Fibroblast of villous mesenchyme (primary cell): ENCODE data around the gene SLC8A1. TPM values are rescaled to one million over a fixed set of nuclear protein-coding genes. Genes with fewer than 3 reads are reported as not detected.

Source experiments
- DNase-seq: peaks from one replicate; pipeline ENCODE4 v3.0.0-alpha.2; 2010; ENCODE audit warnings: low read depth
- H3K4me3 ChIP-seq: 2 replicates; pipeline ENCODE4 v1.5.1; 2011; ENCODE audit warnings: low read depth, mild to moderate bottlenecking, low read length
- total RNA-seq: library from RNA; depleted of rRNA; stranded (reverse); fragments of >200 nt; gene quantifications from 2 replicates; pipeline ENCODE4 v1.2.3, GENCODE V29; 2012
- TF ChIP-seq, protein P1 (sequence below): IDR thresholded peaks from 2 replicates; pipeline ENCODE4 v1.5.1; 2012; ENCODE audit warnings: low read depth, mild to moderate bottlenecking, low read length; ENCODE audit not compliant: insufficient read depth

Gene SLC8A1
- total RNA-seq, 1 donor, result 98.9 TPM

DNA sequence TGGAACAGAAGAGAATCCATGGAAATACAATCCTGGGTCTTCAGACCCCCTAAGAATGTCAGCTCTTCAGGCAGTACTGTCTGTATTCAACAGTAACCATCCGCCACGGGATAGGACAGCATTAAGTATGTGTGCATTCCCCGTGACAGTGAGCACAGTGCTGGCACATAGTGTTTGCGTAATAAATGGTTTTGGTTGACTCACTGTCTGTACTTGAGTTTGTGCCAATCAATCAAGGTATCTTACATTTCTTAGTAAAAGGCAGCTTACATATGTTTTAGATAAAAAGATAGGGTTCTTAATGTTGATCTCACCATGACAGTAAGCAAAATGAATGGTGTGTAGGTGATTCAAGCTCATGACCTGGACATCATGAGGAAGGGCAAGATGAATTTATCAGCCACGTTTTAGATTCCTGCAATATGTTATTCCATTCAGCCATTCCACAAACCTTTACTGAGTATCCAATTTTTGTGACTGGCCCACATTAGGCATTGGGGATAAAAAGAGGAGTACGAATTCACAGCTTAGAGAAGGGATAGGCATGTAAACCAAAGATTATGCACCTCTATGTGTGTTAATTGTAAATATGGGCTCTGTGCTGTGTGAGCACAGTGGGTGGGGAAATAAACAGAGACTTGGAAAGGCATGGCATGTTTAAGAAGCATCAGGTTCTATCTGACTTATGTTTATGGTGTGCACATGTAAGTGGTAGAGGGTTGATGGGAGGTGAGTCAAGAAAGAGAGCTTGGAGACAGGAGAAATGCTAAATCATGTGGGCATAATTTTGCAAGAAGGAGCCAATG, 258.8 kb downstream of the SLC8A1 start:
- H3K4me3 ChIP-seq, result no peak overlapping the region
- DNase-seq, result no peak
- TF ChIP-seq, protein P1, sequence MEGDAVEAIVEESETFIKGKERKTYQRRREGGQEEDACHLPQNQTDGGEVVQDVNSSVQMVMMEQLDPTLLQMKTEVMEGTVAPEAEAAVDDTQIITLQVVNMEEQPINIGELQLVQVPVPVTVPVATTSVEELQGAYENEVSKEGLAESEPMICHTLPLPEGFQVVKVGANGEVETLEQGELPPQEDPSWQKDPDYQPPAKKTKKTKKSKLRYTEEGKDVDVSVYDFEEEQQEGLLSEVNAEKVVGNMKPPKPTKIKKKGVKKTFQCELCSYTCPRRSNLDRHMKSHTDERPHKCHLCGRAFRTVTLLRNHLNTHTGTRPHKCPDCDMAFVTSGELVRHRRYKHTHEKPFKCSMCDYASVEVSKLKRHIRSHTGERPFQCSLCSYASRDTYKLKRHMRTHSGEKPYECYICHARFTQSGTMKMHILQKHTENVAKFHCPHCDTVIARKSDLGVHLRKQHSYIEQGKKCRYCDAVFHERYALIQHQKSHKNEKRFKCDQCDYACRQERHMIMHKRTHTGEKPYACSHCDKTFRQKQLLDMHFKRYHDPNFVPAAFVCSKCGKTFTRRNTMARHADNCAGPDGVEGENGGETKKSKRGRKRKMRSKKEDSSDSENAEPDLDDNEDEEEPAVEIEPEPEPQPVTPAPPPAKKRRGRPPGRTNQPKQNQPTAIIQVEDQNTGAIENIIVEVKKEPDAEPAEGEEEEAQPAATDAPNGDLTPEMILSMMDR, result no peak

DNA sequence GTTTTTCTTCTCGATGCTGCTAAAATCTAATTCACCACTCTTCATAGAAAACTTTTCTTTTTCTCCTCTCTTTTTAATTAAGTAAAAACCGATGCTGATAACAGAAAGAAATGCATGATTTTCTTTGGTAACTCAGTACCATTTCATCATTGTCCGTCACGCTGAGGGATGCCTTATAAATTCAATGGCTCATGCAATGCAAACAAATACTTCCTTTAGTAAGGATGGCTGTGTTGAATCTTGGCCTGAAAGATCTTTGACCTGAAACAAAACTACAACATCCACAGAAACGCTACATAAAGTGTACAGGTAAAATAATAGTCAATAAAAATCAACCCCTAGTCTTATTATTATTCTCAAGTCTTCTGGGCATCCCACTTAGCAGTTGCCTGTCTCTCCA, 261.4 kb downstream of the SLC8A1 start:
- no peak overlapping the region for H3K4me3 ChIP-seq
- TF ChIP-seq, protein P1, result no peak
- DNase-seq, result no peak

DNA sequence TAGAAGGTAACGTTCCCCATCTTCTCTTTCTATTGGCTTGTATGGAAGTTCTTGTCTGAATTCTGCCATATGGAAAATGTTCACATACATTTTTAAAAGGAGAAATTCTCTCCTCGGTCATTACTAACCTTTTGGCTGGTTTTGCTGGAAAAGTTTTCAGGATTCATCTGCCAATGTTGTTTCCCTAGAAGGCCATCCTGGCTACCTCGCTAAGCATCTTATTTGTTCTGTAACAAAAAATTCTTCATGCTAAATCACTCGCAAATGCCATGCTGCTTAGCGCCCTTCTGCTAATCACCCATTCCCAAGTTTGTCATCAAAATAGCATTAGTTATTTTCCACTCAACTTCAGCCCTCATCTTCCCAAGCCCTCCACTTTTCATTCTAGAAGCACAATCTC, 262.0 kb downstream of the SLC8A1 start:
- no peak overlapping the region for H3K4me3 ChIP-seq
- DNase-seq, result no peak
- TF ChIP-seq, protein P1, result no peak

DNA sequence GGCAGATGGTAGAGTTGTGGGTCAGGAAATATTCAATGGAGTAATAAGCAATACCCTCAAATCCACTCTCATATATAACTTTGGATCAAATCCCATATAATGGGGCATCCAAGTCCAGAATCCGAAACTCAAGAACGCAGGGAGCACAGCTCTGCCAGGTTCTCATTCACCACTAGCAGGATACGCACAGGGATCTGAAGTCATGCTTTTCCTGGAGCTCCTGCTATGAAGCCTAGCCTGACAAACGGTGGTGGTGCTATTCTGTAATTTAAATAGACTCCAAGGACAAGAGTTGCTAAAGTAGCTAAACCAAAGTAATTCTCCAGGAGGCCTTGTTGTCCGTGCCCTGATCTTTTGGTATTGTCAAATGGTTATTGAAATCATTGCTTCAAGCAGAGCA, 264.8 kb downstream of the SLC8A1 start:
- no peak for DNase-seq
- H3K4me3 ChIP-seq, result no peak overlapping the region
- TF ChIP-seq, protein P1, result no peak

DNA sequence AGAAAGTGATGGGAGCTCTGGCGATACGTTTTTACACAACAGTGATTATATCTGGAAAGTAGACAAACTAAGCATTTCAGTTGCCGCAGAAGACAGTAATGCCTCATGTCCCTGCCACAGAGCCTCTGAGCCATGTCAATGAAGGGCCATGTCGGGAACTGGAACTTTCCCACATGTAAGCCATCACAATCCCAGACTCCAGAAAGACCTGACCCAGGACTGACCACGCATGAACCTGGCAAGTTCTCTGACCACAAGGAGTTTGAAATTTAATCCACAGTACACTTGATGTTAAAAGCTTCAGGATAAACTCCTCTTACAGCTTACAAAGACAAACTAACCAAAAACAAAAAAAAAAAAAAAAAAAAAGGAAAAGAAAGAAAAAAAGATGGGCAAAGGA, 267.3 kb downstream of the SLC8A1 start:
- DNase-seq, result no peak
- TF ChIP-seq, protein P1, result no peak

DNA sequence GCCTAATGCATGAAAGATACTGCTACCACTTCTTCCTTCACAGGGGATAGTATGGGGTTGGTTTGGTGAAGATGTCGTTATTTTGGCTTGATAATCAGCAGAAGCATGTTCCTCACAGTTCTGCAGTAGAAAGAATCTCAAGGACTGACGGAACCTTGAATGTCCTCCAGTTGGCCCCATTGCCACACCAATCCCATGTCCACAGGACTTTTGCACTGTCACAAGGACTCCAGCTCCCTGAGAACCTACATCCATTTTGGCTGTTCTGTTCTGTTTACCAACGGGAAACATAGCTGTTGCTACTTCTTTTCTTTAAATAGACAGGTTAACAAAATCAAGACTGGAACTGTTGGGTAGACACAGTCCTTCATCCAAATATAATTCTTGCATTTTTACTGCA, 270.0 kb downstream of the SLC8A1 start:
- no peak overlapping the region for H3K4me3 ChIP-seq
- no peak for DNase-seq
- TF ChIP-seq, protein P1, result no peak

More for the DNA sequence above, 267.3 kb downstream of the SLC8A1 start:
- no peak overlapping the region for H3K4me3 ChIP-seq

DNA sequence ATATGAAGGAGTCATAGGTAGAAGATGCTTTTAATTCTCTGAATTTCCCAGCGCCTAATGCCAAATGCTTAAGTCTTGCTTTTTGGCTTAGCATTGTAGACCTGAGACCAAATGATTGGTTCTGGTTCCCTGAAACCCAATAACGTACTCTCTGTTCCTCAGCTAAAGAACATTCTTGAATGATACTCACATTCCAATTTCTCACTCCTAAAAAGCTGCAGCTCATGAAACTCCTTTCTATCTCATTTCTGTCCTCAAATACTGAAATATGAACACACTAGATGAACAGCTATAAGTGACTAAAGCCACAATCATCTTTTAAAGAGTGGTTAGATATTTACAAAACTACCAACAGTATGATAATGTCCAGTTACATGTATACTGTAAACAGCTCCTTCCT, 272.1 kb downstream of the SLC8A1 start:
- TF ChIP-seq, protein P1, result no peak
- H3K4me3 ChIP-seq, result no peak overlapping the region
- no peak for DNase-seq
